GM10248 (cell line): ENCODE measurements around the gene PGP.

ENCODE experiments used
- CTCF ChIA-PET: fragments of 300-600 bp; sonication (Branson Sonifier 250); formaldehyde crosslinking; extraction: SDS; loops from one replicate; lab custom pipeline; 2021; ENCODE audit warnings: antibody characterized with exemption; lab: Yijun Ruan, JAX
- POLR2A ChIA-PET: fragments of 350-650 bp; sonication (Branson Sonifier 250); formaldehyde crosslinking; extraction: SDS; loops from one replicate; lab custom pipeline; 2020; ENCODE audit warnings: antibody characterized with exemption; lab: Yijun Ruan, JAX
- DNase-seq: peaks from one replicate; pipeline ENCODE4 v3.0.0; 2012; ENCODE audit errors: extremely low spot score
- TF ChIP-seq, protein P1 (sequence below): IDR thresholded peaks from 2 replicates; pipeline ENCODE4 v1.5.1; 2012; ENCODE audit warnings: mild to moderate bottlenecking, low read depth; ENCODE audit errors: extremely low read depth, missing control alignments, control extremely low read depth

PGP gene

DNA sequence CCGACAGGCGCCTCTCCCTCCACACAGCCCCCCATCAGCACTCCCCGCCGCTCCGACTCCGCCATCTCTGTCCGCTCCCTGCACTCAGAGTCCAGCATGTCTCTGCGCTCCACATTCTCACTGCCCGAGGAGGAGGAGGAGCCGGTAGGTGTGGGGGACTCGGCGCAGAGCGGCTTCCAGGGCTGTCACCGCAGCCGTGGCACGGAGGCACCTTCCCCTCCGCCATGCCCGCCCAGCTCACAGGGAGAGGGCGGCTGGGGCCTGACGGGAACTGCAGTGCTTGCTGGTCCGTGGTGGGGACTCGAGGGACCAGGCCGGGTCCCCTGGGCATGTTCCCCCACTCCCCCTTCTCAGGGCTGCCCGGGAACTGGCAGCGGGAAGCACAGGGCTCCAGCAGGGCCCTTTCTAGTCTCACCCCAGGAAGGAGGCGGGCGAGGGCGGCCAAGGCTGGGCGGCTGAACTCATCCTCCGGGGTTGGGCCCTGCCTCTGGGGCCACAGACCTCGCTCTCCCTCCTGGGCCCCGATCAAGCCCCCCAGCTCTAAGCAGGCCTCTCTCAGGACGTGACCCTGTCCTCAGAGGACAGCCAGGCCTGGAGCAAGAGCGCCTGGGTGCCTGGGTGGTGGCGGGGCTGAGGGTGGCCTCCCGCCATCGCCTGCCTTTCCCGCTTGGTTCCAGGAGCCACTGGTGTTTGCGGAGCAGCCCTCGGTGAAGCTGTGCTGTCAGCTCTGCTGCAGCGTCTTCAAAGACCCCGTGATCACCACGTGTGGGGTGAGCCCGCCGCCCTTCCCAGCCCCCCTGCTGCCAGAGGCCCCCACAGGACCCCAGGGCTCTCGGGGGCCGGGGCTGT is 43.8 kb downstream of the PGP start:
- ChIA-PET CTCF (interaction anchor here (1.6 to 1.7 kb wide), 2 partner anchors 16 to 30 kb away, joined by 3 to 4 read pairs; partner anchors contain the start of gene TRAF7), POLR2A (no interaction called here)
- TF ChIP-seq, protein P1, sequence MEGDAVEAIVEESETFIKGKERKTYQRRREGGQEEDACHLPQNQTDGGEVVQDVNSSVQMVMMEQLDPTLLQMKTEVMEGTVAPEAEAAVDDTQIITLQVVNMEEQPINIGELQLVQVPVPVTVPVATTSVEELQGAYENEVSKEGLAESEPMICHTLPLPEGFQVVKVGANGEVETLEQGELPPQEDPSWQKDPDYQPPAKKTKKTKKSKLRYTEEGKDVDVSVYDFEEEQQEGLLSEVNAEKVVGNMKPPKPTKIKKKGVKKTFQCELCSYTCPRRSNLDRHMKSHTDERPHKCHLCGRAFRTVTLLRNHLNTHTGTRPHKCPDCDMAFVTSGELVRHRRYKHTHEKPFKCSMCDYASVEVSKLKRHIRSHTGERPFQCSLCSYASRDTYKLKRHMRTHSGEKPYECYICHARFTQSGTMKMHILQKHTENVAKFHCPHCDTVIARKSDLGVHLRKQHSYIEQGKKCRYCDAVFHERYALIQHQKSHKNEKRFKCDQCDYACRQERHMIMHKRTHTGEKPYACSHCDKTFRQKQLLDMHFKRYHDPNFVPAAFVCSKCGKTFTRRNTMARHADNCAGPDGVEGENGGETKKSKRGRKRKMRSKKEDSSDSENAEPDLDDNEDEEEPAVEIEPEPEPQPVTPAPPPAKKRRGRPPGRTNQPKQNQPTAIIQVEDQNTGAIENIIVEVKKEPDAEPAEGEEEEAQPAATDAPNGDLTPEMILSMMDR: no peak

DNA sequence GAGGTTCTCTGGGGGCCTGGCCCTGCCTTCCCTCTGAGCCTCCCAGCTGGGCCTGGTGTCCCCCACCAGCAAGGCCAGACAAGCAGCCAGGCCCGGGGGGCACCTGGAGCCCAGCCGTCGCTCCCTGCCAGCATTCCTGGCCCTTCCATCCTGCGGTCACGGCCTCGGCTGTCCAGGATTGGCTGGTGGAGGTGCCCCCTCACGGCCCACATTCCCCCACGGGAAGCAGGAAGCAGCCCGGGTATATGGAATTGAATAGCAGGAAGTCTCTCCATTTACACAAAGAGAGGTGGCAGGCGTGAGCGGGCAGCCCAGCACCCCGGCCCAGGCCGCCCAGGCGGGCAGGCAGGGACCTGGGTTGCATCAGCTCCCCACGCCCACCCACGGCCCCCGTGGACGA is 44.6 kb downstream of the PGP start:
- POLR2A ChIA-PET: interaction anchor here (3.8 kb wide), 1 partner anchor 15 kb away, joined by 15 read pairs; the partner anchor contains the start of gene TRAF7
- no peak for DNase-seq
- TF ChIP-seq, protein P1: no peak
- CTCF ChIA-PET: interaction anchor here (1.6 kb wide), 1 partner anchor 29 kb away, joined by 4 read pairs; no protein-coding TSS in a partner anchor

More for the DNA sequence above, 43.8 kb downstream of the PGP start:
- no peak for DNase-seq

DNA sequence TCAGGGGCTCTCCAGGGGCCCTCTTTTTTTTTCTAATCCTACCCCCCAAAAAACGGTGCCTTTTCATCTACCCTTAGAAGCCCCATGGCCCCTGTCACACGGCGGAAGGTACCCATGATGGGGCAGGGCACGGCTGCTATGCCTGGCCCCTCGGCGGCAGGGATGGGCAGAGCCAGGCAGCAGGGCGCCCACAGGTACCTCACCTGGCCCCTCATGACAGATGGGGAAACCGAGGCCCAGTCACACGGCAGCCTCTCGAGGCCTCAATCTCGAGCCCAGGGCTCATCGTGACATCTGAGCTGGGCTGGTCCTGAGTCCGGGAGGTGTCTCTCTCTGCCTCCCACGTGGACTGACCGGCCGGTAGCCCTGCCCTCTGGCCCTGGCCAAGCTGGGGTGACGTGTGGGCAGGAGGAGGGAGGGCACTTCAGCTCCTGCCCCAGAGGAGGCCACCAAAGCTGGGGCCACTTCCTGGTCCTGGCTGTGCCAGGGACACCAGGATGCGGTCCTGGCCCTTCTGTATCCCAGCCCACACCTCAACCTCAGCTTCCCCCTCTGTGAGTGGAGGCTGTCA is 47.5 kb downstream of the PGP start:
- ChIA-PET CTCF (interaction anchor here (1.1 to 1.4 kb wide), 3 partner anchors 7 to 145 kb away, joined by 3 to 4 read pairs (median 3); no protein-coding TSS in a partner anchor), POLR2A (interaction anchor here (3.8 kb wide), 1 partner anchor 12 kb away, joined by 15 read pairs; the partner anchor contains the start of gene TRAF7)
- TF ChIP-seq, protein P1: no peak
- DNase-seq: no peak

DNA sequence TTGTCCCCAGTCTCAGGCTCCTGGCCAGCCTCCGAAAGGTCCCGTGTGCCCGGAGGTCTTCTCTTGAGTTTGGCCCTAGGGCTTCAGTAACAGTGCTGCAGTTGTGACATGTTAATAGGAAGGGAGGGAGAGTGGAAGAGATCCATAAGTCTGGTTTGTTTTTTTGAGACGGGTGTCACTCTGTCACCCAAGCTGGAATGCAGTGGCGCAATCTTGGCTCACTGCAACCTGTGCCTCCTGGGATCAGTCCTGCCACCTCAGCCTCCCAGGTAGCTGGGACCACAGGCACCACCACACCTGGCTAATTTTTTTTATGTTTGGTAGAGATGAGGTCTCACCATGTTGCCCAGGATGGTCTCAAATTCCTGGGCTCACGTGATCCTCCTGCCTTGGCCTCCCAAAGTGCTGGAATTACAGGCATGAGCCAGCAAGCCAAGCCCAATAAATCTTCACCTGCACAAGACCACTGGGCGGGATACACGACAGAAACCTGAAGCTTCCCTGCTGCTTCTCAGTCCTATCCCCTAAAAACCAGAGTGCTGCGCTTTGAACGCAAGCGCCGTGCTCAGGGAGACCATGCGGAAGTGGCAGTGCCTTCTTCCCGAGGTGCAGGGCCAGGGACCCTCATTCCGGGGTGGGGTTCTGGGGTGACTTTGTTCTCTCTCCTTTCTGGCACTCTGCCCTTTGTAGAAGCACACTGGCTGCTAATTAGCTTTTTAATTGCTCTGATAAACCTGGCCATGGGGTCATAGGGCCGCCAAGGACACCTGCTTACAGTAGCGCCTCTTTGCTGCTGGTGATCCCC is 48.2 kb downstream of the PGP start:
- TF ChIP-seq, protein P1: no peak
- POLR2A ChIA-PET: interaction anchor here (1.1 to 3.8 kb wide), 2 partner anchors 11 kb away, joined by 4 to 15 read pairs; partner anchors contain the start of gene TRAF7
- CTCF ChIA-PET: no interaction called here

DNA sequence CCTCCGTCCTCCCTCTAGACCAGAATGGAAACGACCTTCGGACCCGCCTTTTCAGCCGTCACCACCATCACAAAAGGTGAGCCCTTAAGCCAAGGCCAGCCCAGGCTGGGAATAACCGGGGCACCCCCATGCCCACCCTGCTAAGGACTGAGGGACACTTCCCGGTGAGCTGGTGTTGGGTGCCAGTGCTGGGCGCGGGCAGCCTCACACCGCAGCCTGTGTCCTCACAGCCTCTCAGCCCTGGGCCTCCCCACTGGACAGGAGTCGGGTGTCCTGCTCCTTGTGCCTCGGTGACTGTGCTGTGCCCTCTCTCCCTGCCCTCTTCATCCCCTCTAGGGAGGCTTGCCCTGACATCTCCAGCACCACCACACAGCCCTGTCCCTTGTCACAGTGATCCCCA is 48.8 kb downstream of the PGP start:
- TF ChIP-seq, protein P1: no peak
- no peak for DNase-seq
- POLR2A ChIA-PET: interaction anchor here (1.1 kb wide), 1 partner anchor 11 kb away, joined by 4 read pairs; the partner anchor contains the start of gene TRAF7
- CTCF ChIA-PET: no interaction called here

More for the DNA sequence above, 48.2 kb downstream of the PGP start:
- DNase-seq: no peak
